Measurements from ENCODE around the gene ANKRD18B.

GRCh38 chr9:33510262-33511183 is 13.5 kb upstream of the ANKRD18B start:
- TF ChIP-seq POLR2AphosphoS5 (IDR thresholded peaks at IDR 0.05): no peak
- no peak for TF ChIP-seq CTCF (IDR thresholded peaks at IDR 0.05)

Measured in transverse colon (tissue), 4 donors.